GM18909 (cell line): ENCODE results near the gene PAPSS2.
"Not testable (repeated sequence)": the region's sequence is repeated elsewhere in the genome, so short reads cannot be mapped to it uniquely, and the experiment has no call there.

ENCODE experiments used
- ATAC-seq: cut with Tn5 transposase; IDR thresholded peaks from one replicate; pipeline ENCODE4 v1.9.1; 2021; ENCODE audit warnings: mild to moderate bottlenecking; ENCODE audit not compliant: unreplicated experiment, poor library complexity

The PAPSS2 gene

DNA sequence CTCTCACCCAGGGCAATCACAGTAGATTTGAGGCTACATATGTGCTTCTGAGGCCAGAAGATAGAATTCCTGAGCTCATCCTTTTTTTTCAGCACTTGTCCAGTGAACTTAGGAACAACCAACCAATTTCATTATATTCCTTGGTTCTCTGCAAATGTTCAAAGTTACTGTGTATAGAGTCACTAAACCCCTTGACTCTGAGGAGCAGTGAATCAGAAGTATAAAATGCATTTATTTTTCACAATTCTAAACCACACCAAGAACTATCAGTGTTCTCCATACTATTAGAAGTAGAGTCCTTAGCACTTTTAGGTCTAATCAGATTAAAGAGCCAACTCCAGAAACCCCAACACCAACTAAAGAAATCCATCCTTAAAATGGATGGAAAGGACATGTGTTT is 19.6 kb upstream of the PAPSS2 start:
- ATAC-seq, result no peak

DNA sequence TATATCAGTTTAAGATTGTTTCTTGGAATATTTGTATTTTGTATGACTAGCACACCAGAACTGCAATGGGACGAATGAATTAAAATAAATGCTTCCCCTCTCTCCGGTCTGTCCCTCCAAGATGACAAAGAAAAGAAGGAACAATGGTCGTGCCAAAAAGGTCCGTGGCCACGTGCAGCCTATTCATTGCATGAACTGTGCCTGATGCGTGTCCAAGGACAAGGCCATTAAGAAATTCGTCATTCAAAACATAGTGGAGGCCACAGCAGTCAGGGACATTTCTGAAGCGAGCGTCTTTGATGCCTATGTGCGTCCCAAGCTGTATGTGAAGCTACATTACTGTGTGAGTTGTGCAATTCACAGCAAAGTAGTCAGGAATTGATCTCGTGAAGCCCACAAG is 17.2 kb upstream of the PAPSS2 start:
- no peak for ATAC-seq

GRCh38 chr10:87642988-87643387 is 16.7 kb upstream of the PAPSS2 start:
- no peak for ATAC-seq

GRCh38 chr10:87643920-87644319 is 15.8 kb upstream of the PAPSS2 start:
- no peak for ATAC-seq

GRCh38 chr10:87644500-87644899 is 15.2 kb upstream of the PAPSS2 start:
- not testable (repeated sequence) for ATAC-seq

DNA sequence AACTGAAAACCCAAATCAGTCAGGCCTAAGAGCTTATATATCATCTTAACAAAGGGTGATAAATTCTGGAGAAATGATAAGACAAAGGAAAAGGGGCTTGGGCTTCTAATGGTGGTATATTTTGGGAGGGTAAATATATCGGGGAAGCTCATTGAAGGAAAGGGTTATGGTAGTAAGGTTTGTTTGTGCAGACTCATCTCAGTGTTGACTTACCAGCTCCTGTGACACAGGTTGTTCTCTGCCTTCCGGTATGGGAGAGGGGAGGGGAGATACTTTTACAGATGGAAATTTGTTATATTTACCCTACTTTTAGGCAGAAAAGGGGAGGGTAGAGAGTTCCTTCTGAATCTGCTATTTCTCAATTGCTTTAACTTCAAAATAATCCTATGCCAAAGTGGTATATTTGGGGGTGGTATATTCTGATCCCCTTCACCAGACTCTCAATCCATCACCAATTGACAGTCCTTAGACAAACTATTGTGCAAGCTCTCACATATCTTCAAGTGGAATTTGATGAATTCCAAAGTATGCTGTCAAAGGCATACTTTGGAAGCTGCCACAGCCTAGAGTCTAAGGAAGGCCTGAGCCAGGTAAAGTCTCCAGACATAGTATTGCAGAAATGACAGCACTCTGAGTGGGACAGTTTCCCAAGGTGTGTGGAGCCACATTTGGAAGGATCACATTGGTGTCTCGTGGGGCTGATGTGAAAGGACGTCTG is 13.3 kb upstream of the PAPSS2 start:
- ATAC-seq, result no peak

GRCh38 chr10:87646935-87647334 is 12.7 kb upstream of the PAPSS2 start:
- ATAC-seq, result no peak

DNA sequence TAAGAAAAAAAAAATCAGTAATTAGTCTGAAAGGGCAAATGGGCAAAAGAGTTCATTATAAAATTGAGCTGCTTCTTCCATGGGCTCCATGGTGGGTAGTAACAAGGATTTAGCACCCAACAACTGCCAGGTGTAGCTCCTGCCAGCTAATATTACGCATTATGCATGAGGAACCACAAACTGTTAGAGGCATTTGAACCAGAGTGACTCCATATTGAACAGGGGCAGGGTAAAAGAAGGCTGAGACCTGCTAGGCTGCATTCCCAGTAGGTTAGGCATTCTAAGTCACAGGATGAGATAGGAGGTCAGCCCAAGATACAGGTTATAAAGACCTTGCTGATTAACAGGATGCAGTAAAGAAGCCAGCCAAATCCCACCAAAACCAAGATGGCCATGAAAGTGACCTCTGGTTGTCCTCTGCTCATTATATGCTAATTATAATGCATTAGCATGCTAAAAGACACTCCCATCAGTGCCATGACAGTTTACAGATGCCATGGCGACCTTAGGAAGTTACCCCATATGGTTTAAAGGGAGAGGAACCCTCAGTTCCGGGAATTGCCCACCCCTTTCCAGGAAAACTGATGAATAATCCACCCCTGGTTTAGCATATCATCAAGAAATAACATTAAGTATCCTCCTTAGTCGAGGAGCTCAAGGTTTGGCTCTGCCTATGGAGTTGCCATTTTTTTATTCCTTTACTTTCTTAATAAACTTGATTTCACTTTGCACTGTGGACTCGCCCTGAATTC is 8.7 kb upstream of the PAPSS2 start:
- ATAC-seq, result no peak

DNA sequence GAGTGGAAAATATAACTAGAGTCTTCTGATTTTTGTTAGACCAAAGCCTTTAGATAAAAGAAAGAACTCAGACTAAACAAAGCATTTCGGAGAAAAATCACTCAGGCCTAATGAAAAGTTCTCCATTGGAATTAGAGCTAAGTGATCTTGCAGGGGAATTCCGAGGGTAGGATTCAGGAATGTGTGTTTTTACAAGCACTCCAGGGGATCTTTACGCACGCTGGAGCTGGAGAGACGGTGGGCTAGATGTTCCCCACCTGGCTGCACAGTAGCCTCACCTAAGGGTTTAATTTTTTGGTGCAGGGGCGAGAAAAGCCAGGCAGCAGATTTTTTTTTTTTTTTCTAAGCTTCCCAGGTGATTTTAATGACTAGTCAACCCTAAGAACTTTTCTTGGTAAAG is 7.9 kb upstream of the PAPSS2 start:
- no peak for ATAC-seq

DNA sequence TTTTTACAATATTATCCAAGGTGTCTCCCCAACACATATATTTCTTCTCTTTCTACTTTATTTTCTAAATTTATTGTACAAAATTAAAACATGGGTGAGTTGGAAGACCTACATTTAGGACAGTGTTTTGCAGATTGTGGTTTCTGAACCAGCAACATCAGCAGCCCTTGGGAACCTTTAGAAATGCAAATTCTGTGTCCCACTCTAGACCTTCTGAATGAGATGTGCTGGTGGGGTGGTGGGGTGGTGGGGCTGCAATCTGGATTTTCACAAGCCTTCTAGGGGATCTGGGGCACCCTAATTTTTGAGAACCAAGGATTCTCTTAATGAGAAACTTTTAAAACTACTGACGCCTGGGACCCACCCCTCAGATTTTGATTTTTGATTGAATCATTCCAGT is 7.4 kb upstream of the PAPSS2 start:
- ATAC-seq, result no peak

- no peak for ATAC-seq
Observed at GRCh38 chr10:87654212-87654611, 5.5 kb upstream of the PAPSS2 start.

GRCh38 chr10:87656431-87657072 is 3.1 kb upstream of the PAPSS2 start:
- ATAC-seq, result no peak

DNA sequence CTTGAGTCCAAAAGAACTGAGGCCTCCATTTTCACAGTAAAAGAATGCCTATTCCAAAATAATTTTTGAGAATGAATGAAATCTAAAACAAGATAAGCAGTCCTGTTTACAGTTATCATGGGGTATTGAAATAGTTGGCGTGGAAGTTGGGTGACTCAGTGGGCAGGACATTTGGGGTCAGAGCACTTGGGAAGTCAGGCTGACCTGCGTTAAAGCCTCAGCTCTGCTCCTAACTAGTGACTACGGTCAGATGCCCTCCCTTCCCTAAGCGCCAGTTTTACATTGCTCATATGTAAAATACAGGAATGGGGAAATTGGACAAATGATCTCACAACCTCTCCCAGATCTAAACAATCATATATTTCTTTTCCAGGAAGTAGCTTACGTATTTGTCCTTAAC is 2.3 kb upstream of the PAPSS2 start:
- ATAC-seq, result no peak

DNA sequence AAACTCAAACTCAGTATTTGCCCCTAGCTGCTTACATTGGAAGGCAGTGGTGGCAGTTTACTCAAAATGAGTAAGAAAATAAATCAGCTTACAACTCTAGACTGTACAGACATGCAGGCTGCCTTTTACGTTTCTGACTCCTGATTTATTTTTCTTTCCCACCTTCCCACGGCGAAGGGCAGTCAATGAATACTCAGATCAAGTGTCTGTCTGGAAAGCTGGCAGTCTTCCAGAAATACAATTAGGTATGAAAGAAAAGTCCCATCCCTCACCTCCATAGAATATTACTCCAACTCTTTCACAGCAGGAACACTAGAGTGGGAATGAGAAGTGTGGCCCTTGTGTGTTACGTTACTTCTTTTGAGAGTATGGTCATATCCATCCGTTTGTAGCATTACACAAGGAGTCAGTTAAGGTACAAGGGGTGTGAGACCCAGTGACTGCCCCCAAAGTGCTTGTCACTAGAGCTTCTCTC is 1.3 kb upstream of the PAPSS2 start:
- ATAC-seq, result no peak

- no peak for ATAC-seq
Observed at GRCh38 chr10:87658858-87659555, 671 bp upstream of the PAPSS2 start.

GRCh38 chr10:87660484-87661133 is 931 bp downstream of the PAPSS2 start:
- ATAC-seq, result no peak

- no peak for ATAC-seq
Observed at GRCh38 chr10:87661861-87662785, 2.4 kb downstream of the PAPSS2 start.

GRCh38 chr10:87664276-87664701 is 4.6 kb downstream of the PAPSS2 start:
- no peak for ATAC-seq

DNA sequence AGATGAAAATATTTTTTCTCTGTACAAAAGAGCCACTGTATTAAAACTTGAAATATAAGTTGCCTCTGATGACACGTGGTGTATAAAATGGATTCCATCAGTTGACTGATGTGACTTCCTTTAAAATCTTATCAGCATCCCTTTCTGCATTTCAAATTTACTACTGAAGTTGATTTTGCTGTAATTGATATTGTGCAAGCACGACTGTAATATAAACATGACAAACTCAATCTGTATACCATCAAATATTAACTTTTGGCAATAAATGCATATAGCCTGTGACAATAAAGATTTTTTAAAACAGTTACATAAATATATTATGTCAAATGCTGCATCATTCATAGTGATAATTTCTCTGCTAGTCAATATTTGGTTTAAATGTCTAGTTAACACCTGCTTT is 7.8 kb downstream of the PAPSS2 start:
- ATAC-seq, result no peak
